Activated gamma-delta T cell treated with Interleukin-2 at 50 U/mL for 16 hours (primary cell): ENCODE data around the gene DRAM2.

Source experiments
- DNase-seq: peaks from one replicate; pipeline ENCODE4 v3.0.0-alpha.2; 2020

DRAM2 gene

DNA sequence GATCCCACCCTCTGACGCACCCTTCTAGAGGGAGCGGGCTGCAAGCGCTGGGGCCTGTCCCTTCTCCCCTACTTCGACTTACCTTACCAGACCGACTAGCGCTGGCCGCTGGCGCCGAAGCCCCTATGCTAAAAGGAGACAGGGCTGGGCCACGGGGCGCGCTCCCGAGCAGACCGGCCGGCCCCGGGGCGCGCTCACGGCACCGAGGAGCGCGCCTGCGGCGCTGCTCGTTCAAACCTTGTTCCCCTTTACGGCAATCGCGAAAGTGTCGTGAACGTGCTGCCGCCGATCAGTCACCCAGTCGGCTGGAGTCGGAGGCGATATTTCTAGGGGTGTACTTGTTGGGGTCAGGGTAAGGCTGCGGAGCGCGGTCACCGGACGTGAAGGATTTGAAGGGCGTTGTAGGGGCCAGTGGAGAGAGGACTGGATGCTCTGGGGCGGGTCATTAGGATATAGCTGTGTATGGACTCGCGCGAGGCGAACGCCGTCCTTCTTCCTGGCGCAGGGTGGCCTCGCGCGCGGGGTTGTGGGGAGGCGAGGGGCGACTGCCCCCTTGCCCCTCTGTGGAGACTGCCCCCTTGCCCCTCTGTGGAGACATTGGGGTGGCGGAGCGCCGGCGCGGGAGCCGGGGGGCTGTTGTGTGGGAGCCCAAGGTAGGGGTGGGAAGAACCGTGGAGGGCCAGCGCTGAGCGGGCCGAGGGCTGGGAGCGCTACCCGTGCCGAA is at the start of gene DRAM2, which contains the start of gene CEPT1:
Gene DRAM2 (minus strand): TSS at position 138 of the 724 bp plus-strand sequence. CDS start 8,539 bp downstream, outside the sequence.
Gene CEPT1 (plus strand): TSS at position 268 of the 724 bp plus-strand sequence. CDS start 7,492 bp downstream, outside the sequence.
- DNase-seq: peak; percentile 91

DNA sequence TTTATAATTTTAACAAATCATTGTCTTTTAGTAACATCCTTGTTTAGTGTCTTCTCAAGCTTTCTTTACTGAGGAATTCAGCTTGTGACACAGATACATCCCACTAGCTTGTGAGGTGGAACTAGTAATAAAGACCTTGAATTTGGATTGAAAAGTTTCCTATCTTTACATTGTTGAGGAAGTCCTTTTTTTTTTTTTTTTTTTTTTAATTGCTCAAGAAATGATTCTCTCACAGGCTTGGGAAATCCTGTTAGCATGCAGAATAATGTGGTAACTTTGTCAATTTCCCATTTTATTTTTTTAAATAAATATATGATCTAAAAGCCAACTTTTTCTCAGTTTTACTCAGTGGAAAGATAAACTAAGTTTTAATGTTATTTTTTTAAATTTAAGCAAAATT is 44.8 kb upstream of the DRAM2 start:
- DNase-seq: no peak

DNA sequence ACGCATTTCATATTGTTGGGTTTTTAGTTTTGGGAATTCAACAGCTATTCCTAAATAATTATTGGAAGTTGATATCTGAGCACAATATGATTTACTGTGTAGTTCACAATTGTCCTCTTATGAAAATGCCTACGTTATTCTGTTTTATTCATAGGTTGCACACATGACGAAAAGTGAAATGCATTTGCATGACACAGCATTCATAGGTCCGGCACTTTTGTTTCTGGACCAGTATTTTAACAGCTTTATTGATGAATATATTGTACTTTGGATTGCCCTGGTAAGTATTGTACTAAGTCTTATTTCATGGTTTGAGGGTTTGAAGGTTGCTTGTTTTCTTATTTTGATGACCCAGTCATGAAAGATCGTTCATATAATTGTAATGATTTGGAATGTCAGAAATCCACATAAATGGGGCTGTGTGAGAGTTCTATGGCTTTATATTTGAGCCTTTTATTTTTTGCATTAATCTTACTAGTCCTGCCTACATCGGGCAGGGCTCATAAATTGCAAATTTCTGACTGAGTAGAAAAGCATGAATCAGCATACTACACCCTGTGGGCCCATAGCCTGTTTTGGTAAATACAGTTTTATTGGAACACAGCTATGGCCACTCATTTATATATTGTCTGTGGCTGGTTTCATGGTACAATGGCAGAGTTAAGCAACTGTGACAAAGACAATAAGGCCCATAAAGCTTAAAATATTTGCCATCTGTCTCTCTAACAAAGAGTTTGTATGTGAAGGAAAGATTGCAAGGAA is 43.6 kb upstream of the DRAM2 start:
- no peak for DNase-seq

DNA sequence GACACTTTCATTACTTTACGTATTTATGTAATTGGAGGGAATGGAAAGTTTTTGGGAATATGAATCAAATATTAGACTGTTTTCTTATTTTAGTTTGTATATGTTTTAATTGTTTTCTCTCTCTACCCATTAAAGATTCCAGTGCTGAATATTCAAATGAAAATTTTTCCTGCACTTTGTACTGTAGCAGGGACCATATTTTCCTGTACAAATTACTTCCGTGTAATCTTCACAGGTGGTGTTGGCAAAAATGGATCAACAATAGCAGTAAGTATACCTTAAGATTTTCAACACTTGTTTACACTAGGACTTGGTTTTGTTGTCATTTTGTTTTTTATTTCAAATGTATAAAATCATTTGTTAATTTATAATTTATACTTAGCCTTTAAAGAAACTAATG is 42.2 kb upstream of the DRAM2 start:
- DNase-seq: no peak

DNA sequence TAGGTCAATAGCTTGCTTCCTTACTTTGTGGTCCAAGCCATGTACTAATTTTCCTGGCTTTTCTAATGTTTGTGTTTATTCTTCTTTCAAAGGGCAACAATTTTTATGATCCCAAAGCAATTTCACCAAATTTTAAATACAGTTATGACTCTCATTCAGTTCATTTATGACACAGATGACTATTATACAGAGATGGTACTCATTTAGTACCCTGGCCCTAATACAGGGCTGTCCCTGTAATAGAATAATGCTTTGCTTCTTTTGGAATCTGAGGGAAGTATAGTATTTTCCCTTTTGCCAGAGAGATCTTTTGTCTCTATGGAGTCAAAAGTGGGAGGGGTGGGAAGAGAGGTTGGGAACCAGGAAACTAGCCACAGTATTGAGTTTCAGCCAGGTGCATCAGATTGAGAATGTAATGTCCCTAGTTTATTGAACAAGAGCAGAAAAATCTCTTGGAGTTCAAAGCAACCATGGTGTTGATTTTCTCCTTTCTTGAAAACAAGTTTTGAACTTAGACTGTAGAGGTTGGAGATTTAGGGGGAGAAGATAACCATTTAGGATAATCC is 40.2 kb upstream of the DRAM2 start:
- DNase-seq: no peak

DNA sequence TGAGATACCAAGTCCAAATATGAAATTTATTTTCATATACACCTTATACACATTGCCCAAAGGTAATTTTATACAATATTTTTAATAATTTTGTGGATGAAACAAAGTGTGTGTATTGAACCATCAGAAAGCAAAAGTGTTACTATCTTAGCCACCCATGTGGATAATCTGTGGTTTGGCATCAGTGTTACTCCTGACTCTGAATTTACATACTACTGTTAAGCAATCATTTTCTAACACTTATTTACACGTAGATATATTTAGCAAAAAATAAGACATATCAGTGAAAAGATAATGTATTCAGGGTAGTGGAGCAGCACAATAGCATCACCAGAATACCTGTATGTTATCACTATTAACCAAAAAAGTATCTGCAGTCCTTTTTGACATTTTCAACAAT is 36.8 kb upstream of the DRAM2 start:
- no peak for DNase-seq

DNA sequence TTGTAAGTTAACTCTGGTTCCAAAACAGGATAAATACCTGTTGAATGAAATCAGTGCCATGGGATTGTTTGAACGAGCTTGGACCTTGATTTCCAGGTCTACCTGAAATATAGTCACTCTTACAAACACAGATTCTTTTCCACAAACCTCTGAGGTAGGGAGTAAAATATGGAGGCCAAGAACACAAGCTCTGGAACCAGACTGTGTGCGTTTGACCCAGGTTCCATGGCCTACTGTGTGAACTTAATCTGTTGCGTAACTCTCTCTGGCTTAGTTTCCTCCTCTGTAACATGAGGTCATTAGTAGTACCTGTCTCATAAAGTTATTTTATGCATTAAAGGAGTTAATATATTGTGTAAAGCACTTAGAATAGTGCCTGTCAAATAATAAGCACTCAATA is 35.5 kb upstream of the DRAM2 start:
- no peak for DNase-seq

DNA sequence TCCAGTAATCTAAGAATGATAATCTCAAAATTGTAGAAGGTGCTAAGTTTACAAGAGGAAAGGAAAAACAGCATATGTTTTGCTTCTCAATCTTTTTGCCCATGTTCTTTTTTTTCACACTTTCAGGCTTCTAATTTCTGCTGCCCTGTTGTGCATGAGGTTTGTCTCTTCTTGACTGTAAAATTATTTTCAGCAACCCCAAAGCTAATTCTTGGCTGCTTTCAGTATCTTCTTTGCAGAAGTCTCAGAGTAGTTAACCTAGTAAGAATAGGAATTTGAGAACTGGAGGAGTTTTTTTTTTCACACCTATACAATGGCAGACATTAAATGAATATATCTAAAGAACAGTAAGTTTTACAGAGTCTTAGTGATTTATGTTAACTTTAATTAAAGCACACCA is 34.2 kb upstream of the DRAM2 start:
- DNase-seq: no peak

DNA sequence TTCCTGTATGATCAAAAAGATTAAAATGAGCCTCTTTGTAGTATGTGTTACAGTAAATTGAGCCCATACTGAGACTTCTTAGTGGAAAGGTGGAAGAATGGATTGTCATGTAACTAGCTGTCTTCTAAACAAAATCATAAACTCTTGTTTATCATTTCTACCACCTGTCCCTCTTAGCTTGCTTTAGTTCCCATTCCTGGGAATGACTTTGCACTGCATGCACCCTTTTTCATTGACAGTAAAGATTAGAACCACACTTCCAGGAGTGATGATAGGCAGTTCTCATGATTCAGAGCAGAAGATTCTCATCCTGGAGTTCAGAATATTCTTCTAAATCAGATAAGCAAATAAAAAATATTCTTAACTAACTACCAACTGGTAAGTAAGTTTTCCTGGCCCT is 32.6 kb upstream of the DRAM2 start:
- no peak for DNase-seq

DNA sequence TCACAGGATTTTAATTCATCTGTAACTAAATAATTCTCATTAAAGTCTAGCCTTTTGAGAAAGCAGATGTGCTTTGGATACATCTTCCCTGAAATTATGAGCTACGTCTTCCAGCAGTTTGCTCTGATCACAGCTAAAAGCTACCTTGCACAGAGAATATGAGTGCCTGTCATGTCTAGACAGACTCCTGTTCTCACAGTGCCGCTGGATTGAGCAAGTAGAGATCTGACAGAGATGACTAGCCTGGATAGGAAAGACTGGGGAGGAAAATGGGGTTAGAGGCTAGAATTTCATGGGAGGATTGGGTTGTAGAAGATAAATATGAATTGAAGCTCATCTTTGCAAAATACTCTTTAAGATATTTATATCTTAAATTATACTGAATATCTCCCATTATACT is 24.3 kb upstream of the DRAM2 start:
- DNase-seq: no peak

DNA sequence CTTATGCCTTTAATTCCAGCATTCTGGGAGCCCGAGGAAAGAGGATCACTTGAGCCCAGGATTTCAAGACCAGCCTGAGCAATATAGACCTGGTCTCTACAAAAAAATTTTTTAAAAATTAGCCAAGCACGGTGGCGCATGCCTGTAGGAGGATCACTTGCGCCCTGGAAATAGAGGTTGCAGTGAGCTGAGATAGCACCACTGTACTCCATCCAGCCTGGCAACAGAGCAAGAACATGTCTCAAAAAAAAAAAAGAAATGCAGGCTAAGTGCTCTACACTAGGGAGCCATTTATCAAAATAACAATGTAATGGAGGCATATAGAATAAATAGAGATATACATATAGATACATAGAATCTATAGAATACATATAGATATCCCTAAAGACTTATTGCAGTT is 23.5 kb upstream of the DRAM2 start:
- no peak for DNase-seq

DNA sequence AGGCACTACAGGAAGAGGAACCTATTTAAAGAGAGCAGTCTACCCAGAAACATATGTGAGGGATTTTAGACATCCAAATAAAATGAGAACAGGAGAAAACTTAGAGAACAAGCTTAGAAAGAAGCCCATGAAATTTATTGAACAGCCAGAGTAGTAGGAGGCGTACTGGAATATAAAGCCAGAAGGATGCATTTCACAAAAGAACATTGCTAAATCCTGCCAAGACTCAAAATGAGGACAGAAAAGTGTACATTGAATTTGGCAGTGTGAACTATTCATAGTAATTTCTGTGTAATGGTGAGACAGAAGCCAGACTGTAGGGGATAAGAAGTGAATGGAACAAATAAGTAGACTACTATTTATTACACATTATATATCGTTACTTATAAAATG is 22.6 kb upstream of the DRAM2 start:
- DNase-seq: no peak

DNA sequence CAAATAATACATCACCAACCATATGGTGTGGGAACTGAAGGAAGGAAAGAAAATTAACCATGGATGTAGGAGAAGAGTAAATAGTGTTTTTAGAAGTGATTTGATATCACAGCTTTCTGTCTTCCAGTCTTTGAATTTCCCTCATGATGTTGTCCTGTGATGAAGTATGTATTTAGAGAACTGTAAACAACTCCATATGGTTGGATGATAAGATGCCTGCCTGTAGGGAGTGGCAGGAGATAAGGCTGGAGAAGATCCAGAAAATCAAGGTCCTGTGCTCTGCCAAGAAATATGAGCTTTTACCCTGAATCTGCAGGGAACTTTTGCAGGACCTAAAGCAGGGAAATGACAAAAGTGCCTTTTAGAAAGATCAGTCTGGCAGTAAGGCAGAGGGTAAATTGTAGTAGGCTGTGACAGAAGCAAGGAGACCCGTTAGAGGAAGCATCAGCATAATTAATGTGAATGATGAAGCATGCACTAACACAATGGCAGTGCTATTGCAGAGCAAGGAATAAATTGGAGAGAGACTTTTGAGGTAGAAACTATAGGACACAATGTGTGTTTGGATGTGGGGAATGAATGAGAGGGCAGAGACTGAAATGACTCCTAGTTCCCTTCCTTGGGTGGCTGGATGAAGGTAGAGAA is 22.1 kb upstream of the DRAM2 start:
- no peak for DNase-seq

DNA sequence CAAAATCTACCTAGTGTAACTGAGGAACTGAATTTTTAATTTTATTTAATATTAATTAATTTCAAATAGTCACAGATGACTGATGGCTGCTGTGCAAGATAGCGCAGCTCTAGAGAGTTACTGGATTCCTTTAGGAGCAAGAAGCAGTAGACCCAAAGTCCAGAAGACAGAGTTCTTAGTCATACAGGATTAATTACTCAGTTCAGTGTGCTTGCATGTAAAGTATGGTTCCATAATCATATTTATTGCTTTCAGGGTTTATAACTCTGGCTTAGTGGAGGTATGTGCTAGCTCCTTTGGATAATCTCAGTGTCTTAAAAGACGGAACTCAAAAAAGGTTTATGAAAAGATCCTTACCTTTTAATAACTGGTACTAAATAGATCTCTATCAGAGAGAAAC is 17.5 kb upstream of the DRAM2 start:
- no peak for DNase-seq

DNA sequence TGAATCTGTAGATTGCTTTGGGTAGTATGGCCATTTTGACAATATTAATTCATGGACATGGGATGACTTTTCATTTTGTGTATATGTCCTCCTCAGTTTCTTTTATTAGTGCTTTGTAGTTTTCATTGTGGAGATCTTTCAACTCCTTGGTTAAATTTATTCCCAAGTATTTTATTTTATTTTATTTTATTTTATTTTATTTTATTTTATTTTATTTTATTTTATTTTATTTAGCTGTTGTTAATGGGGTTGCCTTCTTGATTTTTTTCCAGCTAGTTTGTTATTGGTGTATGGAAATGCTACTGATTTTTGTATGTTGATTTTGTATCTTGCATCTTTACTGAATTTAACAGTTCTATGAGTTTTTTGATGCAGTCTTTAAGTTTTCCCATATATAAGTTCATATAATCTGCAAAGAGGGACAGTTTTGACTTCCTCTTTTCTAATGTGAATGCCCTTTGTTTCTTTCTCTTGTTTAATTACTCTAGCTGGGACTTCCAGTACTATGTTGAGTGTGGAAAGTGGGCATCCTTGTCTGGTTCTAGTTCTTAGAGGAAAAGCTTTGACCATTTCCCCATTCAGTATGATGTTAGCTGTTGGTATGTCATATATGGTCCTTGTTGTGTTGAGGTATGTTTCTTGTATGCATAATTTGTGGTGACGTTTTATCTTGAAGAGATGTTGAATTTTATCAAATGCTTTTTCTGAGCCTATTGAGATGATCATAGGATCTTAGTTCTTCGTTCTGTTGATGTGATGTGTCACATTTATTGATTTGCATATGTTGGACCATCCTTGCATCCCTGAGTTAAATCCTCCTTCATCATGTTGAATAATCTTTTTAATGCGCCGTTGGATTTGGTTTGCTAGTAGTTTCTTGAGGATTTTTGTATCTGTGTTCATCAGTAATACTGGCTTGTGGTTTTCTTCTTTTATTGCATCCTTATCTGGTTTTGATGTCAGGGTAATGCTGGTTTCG is 14.4 kb upstream of the DRAM2 start:
- no peak for DNase-seq

DNA sequence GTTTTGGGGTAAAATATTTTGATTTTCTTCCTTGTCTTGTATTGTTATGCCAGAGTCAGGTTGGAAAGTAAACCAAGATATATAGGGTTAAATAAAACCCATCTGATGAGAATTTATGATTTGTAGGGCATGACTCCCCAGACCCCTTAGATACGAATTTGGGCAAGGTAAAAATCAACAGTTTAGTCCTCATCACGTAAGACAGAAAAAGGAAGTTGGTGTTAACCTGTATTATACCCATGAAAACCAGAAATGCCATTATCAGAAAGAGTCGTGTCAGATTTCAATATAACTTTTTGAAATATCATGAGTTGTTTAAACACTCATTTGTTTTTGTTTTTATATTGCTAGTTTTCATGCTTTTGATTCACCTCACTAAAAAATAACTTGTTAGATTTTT is 11.9 kb upstream of the DRAM2 start:
- DNase-seq: no peak

DNA sequence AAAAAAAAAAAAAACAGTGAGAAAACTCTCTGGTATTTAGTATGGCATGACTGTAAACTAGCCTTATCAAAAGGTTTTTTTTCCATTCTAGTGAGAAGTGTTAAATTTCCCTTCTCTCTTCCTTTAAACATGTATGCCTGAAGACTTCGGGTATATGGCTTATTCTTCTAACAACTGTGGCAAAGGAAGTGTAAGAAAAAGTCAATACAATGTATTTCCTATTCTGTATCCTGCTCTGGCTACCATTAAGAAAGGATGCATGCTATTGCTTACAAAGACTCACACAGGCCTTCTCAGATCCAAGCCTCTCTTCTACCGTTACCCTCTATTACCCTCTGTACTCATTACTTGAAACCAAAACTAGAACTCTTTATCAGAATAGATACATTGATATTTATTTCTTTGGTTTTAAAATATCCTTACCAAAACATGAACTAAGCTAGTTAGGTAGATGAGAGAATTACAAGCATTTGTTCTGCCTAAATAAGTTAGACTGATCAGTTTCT is 8.5 kb upstream of the DRAM2 start:
- no peak for DNase-seq

DNA sequence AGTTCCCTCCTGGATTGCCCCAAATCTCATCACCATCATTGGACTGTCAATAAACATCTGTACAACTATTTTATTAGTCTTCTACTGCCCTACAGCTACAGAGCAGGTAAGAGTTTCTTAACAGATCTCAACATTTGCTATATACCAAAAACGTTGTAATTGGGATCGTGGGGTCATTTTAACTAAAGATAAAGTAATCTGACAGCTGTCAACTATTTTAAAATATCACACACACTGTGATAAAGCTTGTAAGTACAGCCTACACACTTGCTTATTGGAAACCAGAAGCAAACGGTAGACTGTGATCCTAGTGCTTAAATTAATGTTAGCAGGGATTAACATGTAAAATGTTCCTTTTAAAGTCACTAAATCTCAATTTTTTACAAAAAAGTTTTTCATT is 8.1 kb upstream of the DRAM2 start:
- DNase-seq: no peak

DNA sequence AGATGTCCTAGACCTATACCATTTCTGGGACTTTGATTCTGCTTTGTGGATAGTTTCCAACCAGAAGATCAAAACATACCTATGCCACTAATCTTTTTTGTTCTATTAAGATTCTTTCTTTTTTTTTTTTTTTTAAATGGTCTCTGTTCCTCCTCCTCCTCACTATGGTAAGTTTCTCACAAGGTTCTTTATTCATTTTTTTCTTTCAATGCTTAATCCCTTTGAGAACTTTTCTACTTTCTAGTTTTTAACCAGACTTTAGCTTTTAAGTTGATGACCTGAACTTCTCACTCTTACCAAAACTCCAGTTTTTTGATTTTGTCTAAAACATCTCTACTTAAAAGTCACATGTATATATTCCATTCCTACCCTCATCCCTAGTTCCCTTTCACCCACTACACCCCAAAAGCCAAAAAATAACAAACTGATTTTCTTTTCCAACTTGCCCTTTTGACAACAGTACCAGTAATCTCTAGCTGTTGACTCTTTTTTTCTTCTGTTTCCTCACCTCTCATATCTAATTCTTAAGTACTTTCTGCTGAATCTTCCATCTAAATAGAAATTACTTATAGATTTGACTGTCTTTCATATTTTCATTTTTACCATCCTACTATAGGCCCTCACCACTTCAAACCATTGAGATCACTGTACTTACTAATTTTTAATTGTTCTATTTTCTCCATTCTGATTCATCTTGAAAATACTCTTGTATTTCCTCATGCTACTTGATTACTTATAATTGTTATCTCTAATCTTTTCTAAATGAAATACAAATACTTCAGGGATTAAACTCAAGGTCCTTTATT is 6.3 kb upstream of the DRAM2 start:
- DNase-seq: no peak

DNA sequence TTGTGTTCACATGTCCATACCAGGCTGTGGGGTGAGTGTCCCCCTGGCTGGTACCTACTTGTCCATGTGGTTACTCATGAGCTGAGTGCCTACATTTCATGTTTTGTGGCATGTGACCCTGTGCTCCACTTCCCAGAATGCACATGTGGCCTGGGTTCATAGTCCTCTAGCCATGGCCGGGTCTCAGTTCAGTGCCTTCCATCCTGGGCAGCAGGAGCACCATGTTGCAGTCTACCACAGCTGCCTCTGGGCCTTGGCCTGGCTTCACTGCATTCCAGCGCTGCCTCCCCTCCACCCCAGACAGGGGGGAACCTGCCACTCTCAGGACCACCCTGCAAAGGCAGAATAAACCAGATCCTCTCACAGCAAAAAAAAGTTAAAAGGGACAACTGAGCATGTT is 5.6 kb upstream of the DRAM2 start:
- DNase-seq: no peak

DNA sequence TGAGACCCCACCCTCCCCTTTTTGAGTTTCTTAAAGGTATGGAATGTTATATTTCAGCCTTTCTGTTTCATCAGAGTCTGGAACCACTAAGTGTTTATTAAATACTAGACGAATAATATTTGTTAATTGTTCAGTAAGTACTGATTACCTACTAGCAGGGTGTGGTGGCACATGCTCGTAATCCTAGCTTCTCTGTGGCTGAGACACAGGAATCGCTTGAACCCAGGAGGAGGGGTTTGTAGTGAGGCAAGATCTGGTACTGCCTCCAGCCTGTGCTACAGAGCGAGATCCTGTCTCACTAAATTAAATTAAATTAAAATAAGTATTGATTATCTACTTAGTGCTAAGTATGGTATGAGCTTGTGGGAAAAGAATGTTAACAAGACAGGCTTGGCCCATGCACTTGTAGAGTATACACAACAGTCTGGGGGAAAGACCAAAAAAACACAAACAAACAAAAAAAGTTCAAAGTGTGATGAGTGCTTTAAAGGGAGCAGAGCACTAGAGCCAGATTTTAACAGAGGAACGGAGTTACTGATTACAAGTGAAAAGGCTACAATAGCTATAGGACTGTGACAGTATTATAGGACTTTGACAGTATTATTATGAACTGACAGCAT is 2.6 kb upstream of the DRAM2 start:
- no peak for DNase-seq
